K562 (cell line): Measurements from ENCODE around the gene E2F2. TPM values are rescaled to one million over a fixed set of nuclear protein-coding genes. Genes with fewer than 3 reads are reported as not detected.
A peak's percentile ranks its signal among the peaks of the same experiment; 100 is the strongest.

Source experiments
- ATAC-seq: fragments of 200-7000 bp; cut with Tn5 transposase; 3 replicates; pipeline ENCODE4 v1.9.1; 2020; ENCODE audit warnings: moderate library complexity
- BruUV-seq: library from RNA; stranded (reverse); fragments of 400-500 nt; replicated peaks from 2 replicates; lab custom pipeline; 2021; lab: Mats Ljungman, UMichigan
- CTCF ChIA-PET: fragments of 300-600 bp; formaldehyde crosslinking; extraction: SDS; loops from one replicate; lab custom pipeline; 2021; ENCODE audit warnings: low intra/inter-chr PET ratio; lab: Yijun Ruan, JAX
- POLR2A ChIA-PET: fragments of 300-600, 350-650 bp; sonication (Branson Sonifier 250); formaldehyde crosslinking; extraction: SDS; loops from one replicate; lab custom pipeline; 2021; ENCODE audit warnings: antibody characterized with exemption, inconsistent platforms; lab: Yijun Ruan, JAX
- DNase-seq, 4 experiments: peaks; one replicate each; pipeline versions ENCODE4 v3.0.0 to v3.0.0-alpha.2; 2011 to 2018; ENCODE audit warnings: low spot score in 3 of 4, mixed read lengths in 3 of 4; ENCODE audit errors: extremely low read depth in 1 of 4
- FAIRE-seq: peaks from 2 replicates; lab custom pipeline; 2011; peaks lifted over from hg19 to GRCh38; lab: Jason Lieb, UNC
- H2AFZ ChIP-seq: 2 replicates; pipeline ENCODE4 v1.6.0; 2011; ENCODE audit warnings: low read depth, low read length, control low read depth, inconsistent platforms
- H3K27ac ChIP-seq: fragments of 200-600 bp; 3 replicates; pipeline ENCODE4 v1.8.0; 2011; ENCODE audit warnings: low read depth, mild to moderate bottlenecking, control low read depth, inconsistent platforms, low read length, moderate library complexity, mixed read lengths; ENCODE audit errors: extremely low read depth
- H3K27me3 ChIP-seq, 2 experiments: fragments of 300-600 bp in 1 of 2; 2 replicates in 1 of 2; 3 replicates in 1 of 2; pipeline versions ENCODE4 v1.6.0 to v1.8.0; 2011; ENCODE audit warnings: inconsistent platforms in 2 of 2, low read length in 2 of 2, mild to moderate bottlenecking in 1 of 2, mixed read lengths in 1 of 2, moderate library complexity in 1 of 2; ENCODE audit not compliant: control insufficient read depth in 2 of 2, insufficient read depth in 2 of 2
- H3K36me3 ChIP-seq: fragments of 300-600 bp; 3 replicates; pipeline ENCODE4 v1.8.0; 2011; ENCODE audit warnings: mild to moderate bottlenecking, low read length, inconsistent platforms; ENCODE audit not compliant: control insufficient read depth, insufficient read depth
- H3K4me1 ChIP-seq, 2 experiments: fragments of 200-600 bp in 1 of 2; replicated peaks in 1 of 2; 2 replicates in 1 of 2; 3 replicates in 1 of 2; pipeline versions ENCODE4 v1.5.1 to v1.8.0; 2011; ENCODE audit warnings: inconsistent platforms in 2 of 2, low read length in 2 of 2, mild to moderate bottlenecking in 1 of 2, mixed read lengths in 1 of 2, moderate library complexity in 1 of 2; ENCODE audit not compliant: control insufficient read depth in 2 of 2, insufficient read depth in 2 of 2
- H3K4me2 ChIP-seq: 2 replicates; pipeline ENCODE4 v1.6.1; 2011; ENCODE audit warnings: low read length, control low read depth, inconsistent platforms, mixed read lengths; ENCODE audit not compliant: insufficient read depth
- H3K4me3 ChIP-seq: fragments of 200-600 bp; sonication (generic), shearing (Covaris generic); 2 replicates; pipeline ENCODE4 v1.5.1; 2016; ENCODE audit warnings: control low read depth, inconsistent platforms
- H3K79me2 ChIP-seq: fragments of 200-600 bp; 3 replicates; pipeline ENCODE4 v1.8.0; 2011; ENCODE audit warnings: low read length, inconsistent platforms; ENCODE audit not compliant: control insufficient read depth, insufficient read depth
- H3K9ac ChIP-seq, 2 experiments: 2 replicates each; pipeline versions ENCODE4 v1.6.0 to v1.6.1; 2011; ENCODE audit warnings: low read depth in 2 of 2, low read length in 2 of 2, control low read depth in 1 of 2, inconsistent platforms in 1 of 2, mild to moderate bottlenecking in 1 of 2, mixed read lengths in 1 of 2; ENCODE audit not compliant: insufficient read depth in 1 of 2
- H3K9me1 ChIP-seq: one replicate; pipeline ENCODE4 v1.6.0; 2011; ENCODE audit warnings: inconsistent platforms, mild to moderate bottlenecking, low read length, moderate library complexity; ENCODE audit not compliant: control insufficient read depth, insufficient read depth
- H3K9me3 ChIP-seq: replicated peaks from 2 replicates; pipeline ENCODE4 v1.5.1; 2011; ENCODE audit warnings: low read depth, low read length, inconsistent platforms; ENCODE audit not compliant: control insufficient read depth, insufficient read depth
- H4K20me1 ChIP-seq: replicated peaks from 2 replicates; pipeline ENCODE4 v1.6.1; 2011; ENCODE audit warnings: low read length, inconsistent platforms, mixed read lengths; ENCODE audit not compliant: control insufficient read depth, insufficient read depth
- ARID3A ChIP-seq: IDR thresholded peaks from 2 replicates; pipeline ENCODE4 v1.6.1; 2012; ENCODE audit warnings: low read depth, low read length, improper control_type of control experiment, borderline replicate concordance
- CBFA2T3 ChIP-seq: fragments of 450-650 bp; IDR thresholded peaks from 2 replicates; pipeline ENCODE4 v1.6.1; 2017
- CHCHD3 ChIP-seq: fragments of 250-450 bp; sonication (Bioruptor Pico); IDR thresholded peaks from 2 replicates; pipeline ENCODE4 v2.1.2; 2022; ENCODE audit warnings: mild to moderate bottlenecking
- MEIS2 ChIP-seq: fragments of 450-650 bp; IDR thresholded peaks from 2 replicates; pipeline ENCODE4 v1.6.1; 2014; ENCODE audit warnings: mild to moderate bottlenecking; ENCODE audit not compliant: partially characterized antibody
- MXD1 ChIP-seq: fragments of 250-450 bp; sonication (Bioruptor Pico); IDR thresholded peaks from 2 replicates; pipeline ENCODE4 v1.8.0; 2021; ENCODE audit warnings: borderline replicate concordance, mild to moderate bottlenecking, moderate library complexity; ENCODE audit not compliant: poor library complexity, severe bottlenecking
- SMARCA5 ChIP-seq: fragments of 450-650 bp; IDR thresholded peaks from 2 replicates; pipeline ENCODE4 v1.6.1; 2016
- TEAD4 ChIP-seq, 2 experiments: sonication (generic) in 1 of 2; formaldehyde crosslinking in 1 of 2; IDR thresholded peaks; 2 replicates each; pipeline versions ENCODE4 v1.6.1 to v1.8.0; 2012 to 2022; ENCODE audit warnings: borderline replicate concordance in 1 of 2, inconsistent platforms in 1 of 2, low read length in 1 of 2, mild to moderate bottlenecking in 1 of 2, missing genetic modification reagents in 1 of 2
- ZFP1 ChIP-seq: fragments of 450-650 bp; formaldehyde crosslinking; IDR thresholded peaks from 2 replicates; pipeline ENCODE4 v1.4.0; 2020; ENCODE audit warnings: mild to moderate bottlenecking, mixed read lengths
- ZKSCAN1 ChIP-seq: fragments of 150-350 bp; IDR thresholded peaks from 2 replicates; pipeline ENCODE4 v1.6.1; 2016; ENCODE audit warnings: low read depth, low read length
- ZNF224 ChIP-seq: sonication (generic); formaldehyde crosslinking; IDR thresholded peaks from 2 replicates; pipeline ENCODE4 v1.8.0; 2022; ENCODE audit warnings: mild to moderate bottlenecking, missing genetic modification reagents
- WGBS: fragments of 100-300 bp; shearing (Covaris generic); methylation state at CpG from one replicate; pipeline ENCODE4 v1.1.6; 2016; ENCODE audit warnings: low coverage, mixed read lengths; ENCODE audit not compliant: insufficient coverage; ENCODE audit errors: missing lambda C conversion rate; 5-methylcytosine and 5-hydroxymethylcytosine counted together
- in situ Hi-C: fragments of 300-500 bp; cut with MboI; formaldehyde crosslinking; loops from 4 replicates; pipeline ENCODE4 v1.15.0; 2018; ENCODE audit warnings: inconsistent platforms, mixed read lengths
- intact Hi-C: fragments of 100-400 bp; cut with micrococcal nuclease; formaldehyde crosslinking; loops from 2 replicates; pipeline ENCODE4 v1.14.2; 2022
- polyA plus RNA-seq, 8 experiments: library from polyadenylated mRNA; depleted of rRNA in 4 of 8; stranded (reverse) in 5 of 8; unstranded in 3 of 8; fragments of >200 nt; fragmentation: Nextera tagmentation in 2 of 8; fragmentation: Illumina TruSeq in 1 of 8; extraction: Ambion mirVana in 2 of 8; extraction: Trizol in 1 of 8; gene quantifications; 2 replicates each; pipeline versions ENCODE4 v1.2.1 to v1.2.3, GENCODE V29; 2011 to 2014; ENCODE audit warnings: inconsistent platforms in 1 of 8, missing spikeins in 1 of 8
- total RNA-seq, 7 experiments: library from RNA; depleted of rRNA in 6 of 7; stranded (reverse); fragments of >200 nt in 6 of 7; fragmentation: Illumina TruSeq in 2 of 7; extraction: Trizol in 2 of 7; gene quantifications; 2 replicates each; pipeline versions ENCODE4 v1.2.1 to v1.2.3, GENCODE V29; 2011 to 2021; ENCODE audit warnings: low replicate concordance in 1 of 7

The E2F2 gene
- total and polyA plus RNA-seq, 9 of the 15 experiments (the other 6 are each of a cell fraction or from before 2014, with no cell fraction given), result 3.1 to 25.3 (median 11.4) TPM

GRCh38 chr1:23526329-23527041 lies 4.5 kb downstream of the E2F2 start (continued):
- TF ChIP-seq MXD1 (CRISPR knock-in tag) (no peak), ARID3A (no peak)

- intact Hi-C loops (no loop called here), in situ Hi-C loops (no loop called here)
- peaks cover 40 to 53% of the 10 kb centered on the region in 2 experiments for H3K4me1 ChIP-seq
- no peak overlapping the region for H3K4me2 ChIP-seq
- 59% methylated on average over 5 of the region's 5 CpGs for WGBS
- no peak overlapping the region for H3K27ac ChIP-seq
- peaks cover 19% of the 10 kb centered on the region for H3K9me1 ChIP-seq
- BruUV-seq, result no TSS peak
- no peaks in the 10 kb centered on the region for H3K9me3 ChIP-seq
- FAIRE-seq (no peak), DNase-seq (peak in 1 of 4 experiments; percentile 29), ATAC-seq (no peak)
- no peaks in the 10 kb centered on the region for H3K27me3 ChIP-seq
- peaks cover 31% of the 10 kb centered on the region for H4K20me1 ChIP-seq
- H3K4me3 ChIP-seq, result no peak overlapping the region
- H2AFZ ChIP-seq, result no peak overlapping the region
- peak overlapping the region in 1 of 2 experiments; percentile 53; a peak in 1 of 4 replicates for H3K9ac ChIP-seq
- CTCF ChIA-PET, result no interaction called here
- H3K79me2 ChIP-seq, result peaks cover 62% of the 10 kb centered on the region
- H3K36me3 ChIP-seq, result peaks cover 61% of the 10 kb centered on the region
- POLR2A ChIA-PET, result interaction anchor here (0.6 to 7.0 kb wide), 8 partner anchors 9 to 277 kb away, joined by 3 to 65 read pairs (median 4); no protein-coding TSS in a partner anchor
- peak; percentile 24; the same call in 1 of the 2 replicates for TF ChIP-seq SMARCA5
- TF ChIP-seq MEIS2, result peak; percentile 77
- TF ChIP-seq CBFA2T3, result peak; percentile 42; the same call in 1 of the 2 replicates
- TF ChIP-seq ZFP1, result no peak
- no peak for TF ChIP-seq ZNF224 (CRISPR knock-in tag)
- TF ChIP-seq ARID3A, result no peak
- TF ChIP-seq ZKSCAN1, result peak; percentile 96
- TF ChIP-seq TEAD4 (IDR thresholded peaks at IDR 0.05; ENCODE audit: low read length), result no peak
- no peak for TF ChIP-seq TEAD4 (CRISPR knock-in tag; IDR thresholded peaks at IDR 0.05; ENCODE audit: borderline replicate concordance)
- no peak for TF ChIP-seq CHCHD3 (CRISPR knock-in tag)
These were observed 5.3 kb downstream of the E2F2 start for GRCh38 chr1:23525558-23526250.
